ENCODE results near the gene LYL1. TPM values are rescaled to one million over a fixed set of nuclear protein-coding genes. Genes with fewer than 3 reads are reported as not detected.

Gene LYL1
- total and polyA plus RNA-seq, 9 of the 15 experiments (the other 6 are each of a cell fraction or from before 2014, with no cell fraction given) = 1.3 to 266 (median 34.0) TPM

DNA sequence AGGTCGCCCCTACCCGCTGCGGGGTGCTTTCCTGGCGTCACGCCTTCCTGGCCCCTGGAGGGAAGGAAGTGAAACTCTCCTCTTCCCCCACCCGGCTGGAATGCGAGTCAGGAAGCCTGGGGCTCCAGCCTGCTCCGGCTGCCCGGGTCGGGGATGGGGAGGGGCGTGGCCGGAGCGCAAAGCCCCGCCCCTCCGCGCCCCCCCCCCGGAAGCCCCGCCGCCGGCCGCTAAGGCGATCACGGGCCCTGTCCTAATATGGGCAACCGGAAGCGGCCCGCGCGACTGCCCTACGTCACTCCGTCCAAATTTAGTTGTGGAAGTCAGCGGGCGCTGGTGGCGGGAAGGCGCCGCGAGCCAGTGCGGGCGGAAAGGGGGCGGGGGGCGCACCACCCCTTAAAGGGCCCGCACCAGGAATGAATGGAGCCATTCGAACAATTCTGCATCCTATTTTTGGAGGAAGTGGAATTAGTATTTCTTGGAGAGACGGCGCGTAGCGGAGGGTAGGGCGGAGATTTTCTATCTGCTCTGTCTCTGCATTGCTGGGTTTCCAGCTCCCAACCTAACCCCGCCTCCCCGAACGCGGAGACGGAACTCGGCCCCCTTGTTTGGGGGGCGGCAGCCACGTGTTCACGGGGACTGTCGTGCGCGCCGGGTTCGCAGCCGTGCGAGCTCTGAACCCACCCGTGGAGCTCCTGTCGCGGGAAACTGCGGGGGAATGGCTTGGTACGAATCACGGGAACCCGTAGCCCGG lies 49.1 kb upstream of the LYL1 start (continued):
- TF ChIP-seq, protein P1, sequence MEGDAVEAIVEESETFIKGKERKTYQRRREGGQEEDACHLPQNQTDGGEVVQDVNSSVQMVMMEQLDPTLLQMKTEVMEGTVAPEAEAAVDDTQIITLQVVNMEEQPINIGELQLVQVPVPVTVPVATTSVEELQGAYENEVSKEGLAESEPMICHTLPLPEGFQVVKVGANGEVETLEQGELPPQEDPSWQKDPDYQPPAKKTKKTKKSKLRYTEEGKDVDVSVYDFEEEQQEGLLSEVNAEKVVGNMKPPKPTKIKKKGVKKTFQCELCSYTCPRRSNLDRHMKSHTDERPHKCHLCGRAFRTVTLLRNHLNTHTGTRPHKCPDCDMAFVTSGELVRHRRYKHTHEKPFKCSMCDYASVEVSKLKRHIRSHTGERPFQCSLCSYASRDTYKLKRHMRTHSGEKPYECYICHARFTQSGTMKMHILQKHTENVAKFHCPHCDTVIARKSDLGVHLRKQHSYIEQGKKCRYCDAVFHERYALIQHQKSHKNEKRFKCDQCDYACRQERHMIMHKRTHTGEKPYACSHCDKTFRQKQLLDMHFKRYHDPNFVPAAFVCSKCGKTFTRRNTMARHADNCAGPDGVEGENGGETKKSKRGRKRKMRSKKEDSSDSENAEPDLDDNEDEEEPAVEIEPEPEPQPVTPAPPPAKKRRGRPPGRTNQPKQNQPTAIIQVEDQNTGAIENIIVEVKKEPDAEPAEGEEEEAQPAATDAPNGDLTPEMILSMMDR (IDR thresholded peaks at IDR 0.05 in 2 of 3, conservative IDR thresholded peaks at IDR 0.05 in 1 of 3; ENCODE audit: insufficient read depth in 2 of 3, low read depth in 1 of 3, low read length in 3 of 3) = peak in 1 of 3 experiments; percentile 18; a peak in 2 of 6 replicates
- TF ChIP-seq ZNF282 (CRISPR knock-in tag; IDR thresholded peaks at IDR 0.05) (no peak), ZNF274 (IDR thresholded peaks at IDR 0.05; ENCODE audit: borderline replicate concordance, low read depth, low read length) (no peak), C11orf30 (IDR thresholded peaks at IDR 0.05; ENCODE audit: low read depth) (no peak), SRSF9 (IDR thresholded peaks at IDR 0.05; ENCODE audit: borderline replicate concordance, low read depth, low read length) (no peak), MTA3 (IDR thresholded peaks at IDR 0.05; ENCODE audit: borderline replicate concordance) (0 out of 2 replicates have a peak, but pooled peaks have one; percentile 73), ZNF785 (CRISPR knock-in tag; IDR thresholded peaks at IDR 0.05) (no peak), IFI16 (CRISPR knock-in tag; IDR thresholded peaks at IDR 0.05) (no peak), NFIC (IDR thresholded peaks at IDR 0.05) (peak; percentile 34), ZNF584 (CRISPR knock-in tag; IDR thresholded peaks at IDR 0.05; ENCODE audit: low read depth) (no peak), ZNF133 (CRISPR knock-in tag; IDR thresholded peaks at IDR 0.05) (no peak)
- TF ChIP-seq, protein P2, sequence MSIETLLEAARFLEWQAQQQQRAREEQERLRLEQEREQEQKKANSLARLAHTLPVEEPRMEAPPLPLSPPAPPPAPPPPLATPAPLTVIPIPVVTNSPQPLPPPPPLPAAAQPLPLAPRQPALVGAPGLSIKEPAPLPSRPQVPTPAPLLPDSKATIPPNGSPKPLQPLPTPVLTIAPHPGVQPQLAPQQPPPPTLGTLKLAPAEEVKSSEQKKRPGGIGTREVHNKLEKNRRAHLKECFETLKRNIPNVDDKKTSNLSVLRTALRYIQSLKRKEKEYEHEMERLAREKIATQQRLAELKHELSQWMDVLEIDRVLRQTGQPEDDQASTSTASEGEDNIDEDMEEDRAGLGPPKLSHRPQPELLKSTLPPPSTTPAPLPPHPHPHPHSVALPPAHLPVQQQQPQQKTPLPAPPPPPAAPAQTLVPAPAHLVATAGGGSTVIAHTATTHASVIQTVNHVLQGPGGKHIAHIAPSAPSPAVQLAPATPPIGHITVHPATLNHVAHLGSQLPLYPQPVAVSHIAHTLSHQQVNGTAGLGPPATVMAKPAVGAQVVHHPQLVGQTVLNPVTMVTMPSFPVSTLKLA (conservative IDR thresholded peaks at IDR 0.05) = peak; percentile 97
- TF ChIP-seq, protein P3, sequence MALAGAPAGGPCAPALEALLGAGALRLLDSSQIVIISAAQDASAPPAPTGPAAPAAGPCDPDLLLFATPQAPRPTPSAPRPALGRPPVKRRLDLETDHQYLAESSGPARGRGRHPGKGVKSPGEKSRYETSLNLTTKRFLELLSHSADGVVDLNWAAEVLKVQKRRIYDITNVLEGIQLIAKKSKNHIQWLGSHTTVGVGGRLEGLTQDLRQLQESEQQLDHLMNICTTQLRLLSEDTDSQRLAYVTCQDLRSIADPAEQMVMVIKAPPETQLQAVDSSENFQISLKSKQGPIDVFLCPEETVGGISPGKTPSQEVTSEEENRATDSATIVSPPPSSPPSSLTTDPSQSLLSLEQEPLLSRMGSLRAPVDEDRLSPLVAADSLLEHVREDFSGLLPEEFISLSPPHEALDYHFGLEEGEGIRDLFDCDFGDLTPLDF (CRISPR knock-in tag; IDR thresholded peaks at IDR 0.05) = peak; percentile 89
- TF ChIP-seq, protein P4, sequence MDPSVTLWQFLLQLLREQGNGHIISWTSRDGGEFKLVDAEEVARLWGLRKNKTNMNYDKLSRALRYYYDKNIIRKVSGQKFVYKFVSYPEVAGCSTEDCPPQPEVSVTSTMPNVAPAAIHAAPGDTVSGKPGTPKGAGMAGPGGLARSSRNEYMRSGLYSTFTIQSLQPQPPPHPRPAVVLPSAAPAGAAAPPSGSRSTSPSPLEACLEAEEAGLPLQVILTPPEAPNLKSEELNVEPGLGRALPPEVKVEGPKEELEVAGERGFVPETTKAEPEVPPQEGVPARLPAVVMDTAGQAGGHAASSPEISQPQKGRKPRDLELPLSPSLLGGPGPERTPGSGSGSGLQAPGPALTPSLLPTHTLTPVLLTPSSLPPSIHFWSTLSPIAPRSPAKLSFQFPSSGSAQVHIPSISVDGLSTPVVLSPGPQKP (CRISPR knock-in tag; IDR thresholded peaks at IDR 0.05) = peak; percentile 88; the same call in 1 of the 2 replicates
- TF ChIP-seq, protein P5, sequence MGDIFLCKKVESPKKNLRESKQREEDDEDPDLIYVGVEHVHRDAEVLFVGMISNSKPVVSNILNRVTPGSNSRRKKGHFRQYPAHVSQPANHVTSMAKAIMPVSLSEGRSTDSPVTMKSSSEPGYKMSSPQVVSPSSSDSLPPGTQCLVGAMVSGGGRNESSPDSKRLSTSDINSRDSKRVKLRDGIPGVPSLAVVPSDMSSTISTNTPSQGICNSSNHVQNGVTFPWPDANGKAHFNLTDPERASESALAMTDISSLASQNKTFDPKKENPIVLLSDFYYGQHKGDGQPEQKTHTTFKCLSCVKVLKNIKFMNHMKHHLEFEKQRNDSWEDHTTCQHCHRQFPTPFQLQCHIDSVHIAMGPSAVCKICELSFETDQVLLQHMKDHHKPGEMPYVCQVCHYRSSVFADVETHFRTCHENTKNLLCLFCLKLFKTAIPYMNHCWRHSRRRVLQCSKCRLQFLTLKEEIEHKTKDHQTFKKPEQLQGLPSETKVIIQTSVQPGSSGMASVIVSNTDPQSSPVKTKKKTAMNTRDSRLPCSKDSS (IDR thresholded peaks at IDR 0.05; ENCODE audit: low read depth, partially characterized antibody) = no peak
- TF ChIP-seq, protein P6, sequence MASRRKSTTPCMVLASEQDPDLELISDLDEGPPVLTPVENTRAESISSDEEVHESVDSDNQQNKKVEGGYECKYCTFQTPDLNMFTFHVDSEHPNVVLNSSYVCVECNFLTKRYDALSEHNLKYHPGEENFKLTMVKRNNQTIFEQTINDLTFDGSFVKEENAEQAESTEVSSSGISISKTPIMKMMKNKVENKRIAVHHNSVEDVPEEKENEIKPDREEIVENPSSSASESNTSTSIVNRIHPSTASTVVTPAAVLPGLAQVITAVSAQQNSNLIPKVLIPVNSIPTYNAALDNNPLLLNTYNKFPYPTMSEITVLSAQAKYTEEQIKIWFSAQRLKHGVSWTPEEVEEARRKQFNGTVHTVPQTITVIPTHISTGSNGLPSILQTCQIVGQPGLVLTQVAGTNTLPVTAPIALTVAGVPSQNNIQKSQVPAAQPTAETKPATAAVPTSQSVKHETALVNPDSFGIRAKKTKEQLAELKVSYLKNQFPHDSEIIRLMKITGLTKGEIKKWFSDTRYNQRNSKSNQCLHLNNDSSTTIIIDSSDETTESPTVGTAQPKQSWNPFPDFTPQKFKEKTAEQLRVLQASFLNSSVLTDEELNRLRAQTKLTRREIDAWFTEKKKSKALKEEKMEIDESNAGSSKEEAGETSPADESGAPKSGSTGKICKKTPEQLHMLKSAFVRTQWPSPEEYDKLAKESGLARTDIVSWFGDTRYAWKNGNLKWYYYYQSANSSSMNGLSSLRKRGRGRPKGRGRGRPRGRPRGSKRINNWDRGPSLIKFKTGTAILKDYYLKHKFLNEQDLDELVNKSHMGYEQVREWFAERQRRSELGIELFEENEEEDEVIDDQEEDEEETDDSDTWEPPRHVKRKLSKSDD (conservative IDR thresholded peaks at IDR 0.05; ENCODE audit: low read length) = no peak

All from K562 (cell line).